Gastrocnemius medialis (tissue), 4 donors: ENCODE measurements around the gene PDE6C. TPM values are rescaled to one million over a fixed set of nuclear protein-coding genes. Genes with fewer than 3 reads are reported as not detected.
"Not testable (repeated sequence)": the region's sequence is repeated elsewhere in the genome, so short reads cannot be mapped to it uniquely, and the experiment has no call there.

Experiments used
- ATAC-seq, 2 donors: fragments of 150-250 bp; one replicate each; pipeline ENCODE4 v1.9.1; 2016
- DNase-seq, 2 donors: peaks; one replicate each; pipeline ENCODE4 v3.0.0-alpha.2; 2019
- H3K27ac ChIP-seq, 4 donors: fragments of 200-600 bp; sonication (generic); 1 replicate in 1 of 4; 2 replicates in 3 of 4; pipeline ENCODE4 v1.5.1; 2016 to 2018; ENCODE audit warnings: mild to moderate bottlenecking in 2 of 4, moderate library complexity in 1 of 4
- H3K27me3 ChIP-seq, 3 donors: fragments of 200-600 bp; sonication (generic) in 2 of 3; 1 replicate in 1 of 3; 2 replicates in 2 of 3; pipeline versions ENCODE4 v1.5.1 to v1.6.0; 2016 to 2019; ENCODE audit warnings: mild to moderate bottlenecking in 1 of 3, moderate library complexity in 1 of 3
- H3K36me3 ChIP-seq, 2 donors: fragments of 200-600 bp; sonication (generic) in 1 of 2; one replicate each; pipeline ENCODE4 v1.5.1; 2017 to 2018
- H3K4me1 ChIP-seq, 2 donors: fragments of 200-600 bp; sonication (generic) in 1 of 2; one replicate each; pipeline ENCODE4 v1.5.1; 2016 to 2017; ENCODE audit warnings: mild to moderate bottlenecking in 2 of 2
- H3K4me3 ChIP-seq, 4 donors: fragments of 200-600 bp; sonication (generic) in 3 of 4; 1 replicate in 1 of 4; 2 replicates in 3 of 4; pipeline ENCODE4 v1.5.1; 2016 to 2019; ENCODE audit warnings: mild to moderate bottlenecking in 2 of 4
- H3K9me3 ChIP-seq, 3 donors: fragments of 200-600 bp; sonication (generic) in 2 of 3; 1 replicate in 1 of 3; 2 replicates in 2 of 3; pipeline ENCODE4 v1.5.1; 2016 to 2019
- CTCF ChIP-seq, 5 experiments: fragments of 450-650 bp in 3 of 5; fragments of 200-600 bp in 2 of 5; sonication (generic) in 2 of 5; IDR thresholded peaks in 4 of 5; conservative IDR thresholded peaks in 1 of 5; 1 replicate in 4 of 5; 2 replicates in 1 of 5; pipeline ENCODE4 v1.5.1; 2016 to 2019; ENCODE audit warnings: antibody characterized with exemption in 5 of 5, mild to moderate bottlenecking in 3 of 5, moderate library complexity in 3 of 5
- POLR2A ChIP-seq, 2 donors: fragments of 450-650 bp; IDR thresholded peaks; one replicate each; pipeline ENCODE4 v1.6.1; 2017; ENCODE audit warnings: antibody characterized with exemption in 2 of 2, mild to moderate bottlenecking in 2 of 2, moderate library complexity in 2 of 2
- in situ Hi-C, 4 donors: fragments of 200-750 bp; cut with MboI; loops; one replicate each; pipeline versions ENCODE4 v1.15.0 to v1.8.0; 2017; ENCODE audit warnings: low sequenced_read_pairs in 4 of 4
- intact Hi-C: fragments of 100-400 bp; cut with DNase I; formaldehyde crosslinking; loops from one replicate; pipeline ENCODE4 v1.15.1; 2023; ENCODE audit warnings: low total_unique reads
- total RNA-seq, 4 donors: library from RNA; depleted of rRNA; stranded (reverse); fragments of >200 nt; gene quantifications; one replicate each; pipeline versions ENCODE4 v1.1.0 to v1.2.3, GENCODE V29; 2016

PDE6C gene
- total RNA-seq, 4 donors from 2014 or later, result not detected

- Histone ChIP-seq H3K9me3 (no peaks in the 10 kb centered on the region), H3K27me3 (no peaks in the 10 kb centered on the region), H3K36me3 (peaks cover 0 to 66% of the 10 kb centered on the region in 2 donors), H3K4me3 (no peak overlapping the region), H3K27ac (no peak overlapping the region), H3K4me1 (no peaks in the 10 kb centered on the region)
- intact Hi-C loops (no loop called here), in situ Hi-C loops (loop anchor here in 1 of 4 donors (25.0 kb wide), 1 partner anchor 293 kb away; no protein-coding TSS in a partner anchor)
- TF ChIP-seq CTCF (IDR thresholded peaks at IDR 0.05 in 4 of 5, conservative IDR thresholded peaks at IDR 0.05 in 1 of 5) (no peak), POLR2A (IDR thresholded peaks at IDR 0.05) (no peak)
- ATAC-seq, result no peak
- no peak for DNase-seq
Observed at GRCh38 chr10:93680412-93681047, 68.2 kb downstream of the PDE6C start.

DNA sequence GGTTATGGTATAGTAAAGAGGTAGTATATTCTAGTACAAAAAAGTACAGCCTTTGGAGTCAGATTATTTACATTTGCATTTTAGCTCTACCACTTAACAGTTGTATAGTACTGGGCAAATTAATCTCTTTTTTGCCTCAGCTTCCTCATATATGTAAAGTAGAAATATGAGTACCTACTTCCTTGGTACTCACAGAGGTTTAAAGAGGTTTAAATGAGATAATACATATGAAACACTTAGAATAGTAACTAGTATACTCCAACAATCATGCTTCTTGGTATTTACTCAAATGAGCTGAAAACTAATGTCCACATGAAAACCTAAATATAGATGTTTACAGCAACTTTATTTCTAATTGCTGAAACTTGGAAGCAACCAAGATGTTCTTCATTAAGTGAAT lies 75.4 kb downstream of the PDE6C start:
- in situ Hi-C loops, result loop anchor here in 1 of 4 donors (25.0 kb wide), 1 partner anchor 300 kb away; no protein-coding TSS in a partner anchor
- H3K4me1 ChIP-seq, result no peaks in the 10 kb centered on the region

GRCh38 chr10:93695740-93696139 lies 83.4 kb downstream of the PDE6C start:
- intact Hi-C loops (no loop called here), in situ Hi-C loops (loop anchor here in 1 of 4 donors (25.0 kb wide), 1 partner anchor 308 kb away; no protein-coding TSS in a partner anchor)

More for the DNA sequence above, 75.4 kb downstream of the PDE6C start:
- no peaks in the 10 kb centered on the region for H3K9me3 ChIP-seq
- no peaks in the 10 kb centered on the region for H3K27me3 ChIP-seq
- intact Hi-C loops, result no loop called here
- peaks cover 0 to 55% of the 10 kb centered on the region in 2 donors for H3K36me3 ChIP-seq
- DNase-seq, result no peak
- no peak for ATAC-seq
- H3K4me3 ChIP-seq, result no peak overlapping the region
- TF ChIP-seq POLR2A (IDR thresholded peaks at IDR 0.05), result no peak
- TF ChIP-seq CTCF (IDR thresholded peaks at IDR 0.05 in 4 of 5, conservative IDR thresholded peaks at IDR 0.05 in 1 of 5), result no peak
- no peak overlapping the region for H3K27ac ChIP-seq

DNA sequence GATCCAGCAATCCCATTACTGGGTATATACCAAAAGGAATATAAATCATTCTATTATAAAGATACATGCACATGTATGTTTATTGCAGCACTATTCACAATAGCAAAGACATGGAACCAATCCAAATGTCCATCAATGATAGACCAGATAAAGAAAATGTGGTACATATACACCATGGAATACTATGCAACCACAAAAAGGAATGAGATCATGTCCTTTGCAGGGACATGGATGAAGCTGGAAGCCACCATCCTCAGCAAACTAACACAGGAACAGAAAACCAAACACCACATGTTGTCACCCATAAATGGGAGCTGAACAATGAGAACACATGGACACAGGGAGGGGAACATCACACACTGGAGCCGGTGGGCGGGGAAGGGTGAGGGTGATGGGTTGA lies 84.2 kb downstream of the PDE6C start:
- H3K9me3 ChIP-seq, DNase-seq, ATAC-seq, intact Hi-C loops, H3K27ac ChIP-seq, H3K4me3 ChIP-seq, H3K27me3 ChIP-seq: not testable (repeated sequence)
- H3K4me1 ChIP-seq, result peaks cover 11 to 17% of the 10 kb centered on the region in 2 donors
- peaks cover 0 to 77% of the 10 kb centered on the region in 2 donors for H3K36me3 ChIP-seq
- in situ Hi-C loops, result loop anchor here in 1 of 4 donors (25.0 kb wide), 1 partner anchor 309 kb away; no protein-coding TSS in a partner anchor

More at GRCh38 chr10:93695740-93696139, 83.4 kb downstream of the PDE6C start:
- no peak for TF ChIP-seq POLR2A (IDR thresholded peaks at IDR 0.05)
- no peak for TF ChIP-seq CTCF (IDR thresholded peaks at IDR 0.05 in 4 of 5, conservative IDR thresholded peaks at IDR 0.05 in 1 of 5)
- no peaks in the 10 kb centered on the region for H3K27me3 ChIP-seq
- ATAC-seq (no peak), DNase-seq (no peak)
- no peaks in the 10 kb centered on the region for H3K9me3 ChIP-seq
- H3K27ac ChIP-seq, result no peak overlapping the region
- peaks cover 0 to 84% of the 10 kb centered on the region in 2 donors for H3K36me3 ChIP-seq
- H3K4me3 ChIP-seq, result no peak overlapping the region
- peaks cover 4 to 9% of the 10 kb centered on the region in 2 donors for H3K4me1 ChIP-seq

GRCh38 chr10:93697207-93697606 lies 84.9 kb downstream of the PDE6C start:
- intact Hi-C loops, result no loop called here
- in situ Hi-C loops, result loop anchor here in 1 of 4 donors (25.0 kb wide), 1 partner anchor 310 kb away; no protein-coding TSS in a partner anchor
- no peak overlapping the region for H3K4me3 ChIP-seq
- peaks cover 0 to 71% of the 10 kb centered on the region in 2 donors for H3K36me3 ChIP-seq
- no peak overlapping the region for H3K27ac ChIP-seq
- peaks cover 12 to 20% of the 10 kb centered on the region in 2 donors for H3K4me1 ChIP-seq
- TF ChIP-seq CTCF (IDR thresholded peaks at IDR 0.05 in 4 of 5, conservative IDR thresholded peaks at IDR 0.05 in 1 of 5) (no peak), POLR2A (IDR thresholded peaks at IDR 0.05) (no peak)
- no peak for DNase-seq
- no peak for ATAC-seq
- H3K27me3 ChIP-seq, result no peaks in the 10 kb centered on the region
- H3K9me3 ChIP-seq, result no peaks in the 10 kb centered on the region
